Kidney (tissue), 14 donors: ENCODE data around the gene TENT5C. TPM values are rescaled to one million over a fixed set of nuclear protein-coding genes. Genes with fewer than 3 reads are reported as not detected.

Experiments
- DNase-seq, 5 donors: peaks; one replicate each; pipeline ENCODE4 v3.0.0-alpha.2; 2013 to 2020
- FAIRE-seq: peaks from 2 replicates; lab custom pipeline; 2012; peaks lifted over from hg19 to GRCh38; lab: Jason Lieb, UNC
- H3K27ac ChIP-seq, 2 donors: one replicate each; pipeline ENCODE4 v1.7.0; 2013; ENCODE audit warnings: low read depth in 2 of 2, low read length in 2 of 2, inconsistent platforms in 1 of 2
- H3K27me3 ChIP-seq: one replicate; pipeline ENCODE4 v1.7.1; 2013; ENCODE audit warnings: low read length, inconsistent platforms; ENCODE audit not compliant: control insufficient read depth, insufficient read depth
- H3K36me3 ChIP-seq, 3 donors: one replicate each; pipeline versions ENCODE4 v1.7.0 to v1.7.1; 2013; ENCODE audit warnings: low read length in 3 of 3, control low read depth in 1 of 3, inconsistent platforms in 1 of 3; ENCODE audit not compliant: insufficient read depth in 3 of 3, control insufficient read depth in 2 of 3
- H3K4me1 ChIP-seq, 3 donors: one replicate each; pipeline versions ENCODE4 v1.7.0 to v1.7.1; 2013; ENCODE audit warnings: low read length in 3 of 3, inconsistent platforms in 1 of 3, low read depth in 1 of 3; ENCODE audit not compliant: control insufficient read depth in 2 of 3, insufficient read depth in 2 of 3
- H3K4me3 ChIP-seq, 3 donors: one replicate each; pipeline versions ENCODE4 v1.7.0 to v1.8.1; 2013; ENCODE audit warnings: low read length in 3 of 3, control low read depth in 1 of 3, inconsistent platforms in 1 of 3
- H3K9ac ChIP-seq, 3 donors: one replicate each; pipeline versions ENCODE4 v1.7.0 to v1.7.1; 2013; ENCODE audit warnings: low read length in 3 of 3, control low read depth in 1 of 3, inconsistent platforms in 1 of 3
- H3K9me3 ChIP-seq, 3 donors: one replicate each; pipeline versions ENCODE4 v1.7.0 to v1.7.1; 2013; ENCODE audit warnings: low read length in 3 of 3, control low read depth in 1 of 3, inconsistent platforms in 1 of 3; ENCODE audit not compliant: control insufficient read depth in 2 of 3, insufficient read depth in 1 of 3
- CTCF ChIP-seq: IDR thresholded peaks from 3 replicates; pipeline ENCODE4 v1.5.1; 2012; ENCODE audit warnings: mild to moderate bottlenecking, moderate library complexity, borderline replicate concordance; ENCODE audit not compliant: insufficient read depth; ENCODE audit errors: extremely low read depth
- intact Hi-C: fragments of 100-400 bp; cut with DNase I; formaldehyde crosslinking; loops from one replicate; pipeline ENCODE4 v1.11.1; 2022
- polyA plus RNA-seq: library from polyadenylated mRNA; stranded (reverse); fragments of 350-450 nt; fragmentation: Illumina TruSeq; extraction: RNeasy Lipid Tissue Mini Kit (QIAGEN cat#74804); gene quantifications from one replicate; pipeline ENCODE4 v1.2.3, GENCODE V29; 2014; ENCODE audit warnings: low read depth, low replicate concordance; ENCODE audit not compliant: insufficient read depth
- total RNA-seq: library from RNA; stranded (reverse); fragmentation: NEBNext Ultra II Directional; extraction: Animal tissue kit (Norgen Biotek cat#: 25700); gene quantifications from one replicate; pipeline ENCODE4 v1.2.1, GENCODE V29; 2021
- donor health status: control.
- donor health status: control.
- donor health status: control.
- donor health status: control.
- donor health status: control.
- donor health status: DM: yes; HTN: yes; CAD: no.
- donor health status: Normal renal cell carcinoma (clear cell type).

The TENT5C gene
- total and polyA plus RNA-seq, 2 donors from 2014 or later: 6.1 to 22.2 TPM

- H3K27ac ChIP-seq: no peak overlapping the region
- H3K27me3 ChIP-seq: no peaks in the 10 kb centered on the region
- TF ChIP-seq CTCF: no peak
- DNase-seq (peak in 3 of 5 donors; percentile 38 to 60 (median 45)), FAIRE-seq (no peak)
- H3K4me1 ChIP-seq: peaks cover 0 to 13% (median 11%) of the 10 kb centered on the region in 3 donors
- H3K9me3 ChIP-seq: no peaks in the 10 kb centered on the region
- intact Hi-C loops: no loop called here
- no peaks in the 10 kb centered on the region for H3K36me3 ChIP-seq
- no peak overlapping the region for H3K4me3 ChIP-seq
- no peak overlapping the region for H3K9ac ChIP-seq
Observed at GRCh38 chr1:117632269-117633067, 26.6 kb downstream of the TENT5C start.

- Histone ChIP-seq H3K4me1 (peaks cover 0 to 13% (median 11%) of the 10 kb centered on the region in 3 donors), H3K9ac (no peak overlapping the region), H3K9me3 (no peaks in the 10 kb centered on the region), H3K36me3 (no peaks in the 10 kb centered on the region), H3K27me3 (no peaks in the 10 kb centered on the region), H3K4me3 (no peak overlapping the region), H3K27ac (no peak overlapping the region)
- TF ChIP-seq CTCF: no peak
- intact Hi-C loops: no loop called here
- no peak for DNase-seq
- no peak for FAIRE-seq
Observed at GRCh38 chr1:117633068-117633345, 27.2 kb downstream of the TENT5C start.

- FAIRE-seq (no peak), DNase-seq (no peak)
- H3K36me3 ChIP-seq: no peaks in the 10 kb centered on the region
- H3K27me3 ChIP-seq: no peaks in the 10 kb centered on the region
- no peak overlapping the region for H3K4me3 ChIP-seq
- peaks cover 0 to 13% (median 11%) of the 10 kb centered on the region in 3 donors for H3K4me1 ChIP-seq
- no peak overlapping the region for H3K9ac ChIP-seq
- H3K9me3 ChIP-seq: no peaks in the 10 kb centered on the region
- no peak for TF ChIP-seq CTCF
- H3K27ac ChIP-seq: no peak overlapping the region
- intact Hi-C loops: no loop called here
Observed at GRCh38 chr1:117633423-117633822, 27.6 kb downstream of the TENT5C start.

- H3K9ac ChIP-seq: no peak overlapping the region
- no peak for DNase-seq
- H3K27me3 ChIP-seq: no peaks in the 10 kb centered on the region
- H3K27ac ChIP-seq: no peak overlapping the region
- intact Hi-C loops: no loop called here
- no peaks in the 10 kb centered on the region for H3K9me3 ChIP-seq
- H3K4me1 ChIP-seq: peaks cover 0 to 13% (median 11%) of the 10 kb centered on the region in 3 donors
- H3K4me3 ChIP-seq: no peak overlapping the region
- no peaks in the 10 kb centered on the region for H3K36me3 ChIP-seq
- no peak for FAIRE-seq
- TF ChIP-seq CTCF: no peak
Observed at GRCh38 chr1:117633936-117634335, 28.1 kb downstream of the TENT5C start.
